GM21526 (cell line): ENCODE measurements around the gene DOCK8.
"Not testable (repeated sequence)": the region's sequence is repeated elsewhere in the genome, so short reads cannot be mapped to it uniquely, and the experiment has no call there.

ENCODE experiments used
- ATAC-seq: cut with Tn5 transposase; IDR thresholded peaks from one replicate; pipeline ENCODE4 v1.9.1; 2021; ENCODE audit warnings: moderate library complexity; ENCODE audit not compliant: unreplicated experiment, low FRiP score

Gene DOCK8

DNA sequence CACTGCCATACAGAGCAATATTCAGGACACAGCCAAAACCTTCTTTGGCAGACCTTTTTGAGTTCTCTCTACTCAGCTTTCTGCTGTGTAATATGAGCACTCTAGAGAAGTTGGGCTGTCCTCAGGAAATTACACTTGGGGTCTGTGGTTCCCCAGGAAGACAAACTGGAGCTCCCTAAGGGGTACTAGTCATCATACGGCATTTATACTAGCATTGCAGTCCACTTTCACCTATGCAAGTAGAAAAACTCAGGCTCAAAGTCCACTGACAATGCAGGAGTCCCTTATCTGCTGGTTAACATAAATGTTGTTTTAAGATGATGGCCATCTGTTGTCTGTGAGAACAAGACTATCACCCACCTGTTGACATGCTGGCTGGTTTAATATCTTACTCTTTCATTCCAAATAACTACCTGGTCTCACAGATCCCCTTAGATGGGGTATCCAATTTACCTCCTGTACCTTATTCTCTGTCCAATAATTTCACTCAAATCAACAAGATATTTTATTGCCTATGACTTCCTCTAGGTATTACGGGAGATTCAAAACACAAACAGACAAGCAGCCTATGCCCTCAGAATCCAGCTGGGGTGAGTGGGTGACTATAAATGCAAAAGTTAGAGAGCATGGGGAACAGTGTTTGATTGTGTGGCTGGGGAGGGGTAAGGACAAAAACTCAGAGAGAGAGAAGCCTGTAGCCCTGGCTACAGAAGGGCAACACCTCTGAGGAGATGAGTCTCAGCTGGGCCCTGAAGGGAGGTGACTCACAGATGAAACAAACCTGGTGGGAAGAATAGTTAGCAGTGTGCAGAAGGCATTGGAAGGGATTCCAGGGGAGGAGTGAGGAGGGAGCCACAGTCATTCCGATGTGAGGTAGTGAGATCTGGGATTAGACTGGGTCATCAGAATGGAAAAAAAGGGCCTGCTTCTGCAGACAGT is 10.2 kb downstream of the DOCK8 start:
- ATAC-seq = no peak

- no peak for ATAC-seq
Measured at GRCh38 chr9:227860-228259, 13.2 kb downstream of the DOCK8 start.

- ATAC-seq = no peak
Measured at GRCh38 chr9:228929-229695, 14.4 kb downstream of the DOCK8 start.

GRCh38 chr9:231625-232024 is 17.0 kb downstream of the DOCK8 start:
- not testable (repeated sequence) for ATAC-seq

DNA sequence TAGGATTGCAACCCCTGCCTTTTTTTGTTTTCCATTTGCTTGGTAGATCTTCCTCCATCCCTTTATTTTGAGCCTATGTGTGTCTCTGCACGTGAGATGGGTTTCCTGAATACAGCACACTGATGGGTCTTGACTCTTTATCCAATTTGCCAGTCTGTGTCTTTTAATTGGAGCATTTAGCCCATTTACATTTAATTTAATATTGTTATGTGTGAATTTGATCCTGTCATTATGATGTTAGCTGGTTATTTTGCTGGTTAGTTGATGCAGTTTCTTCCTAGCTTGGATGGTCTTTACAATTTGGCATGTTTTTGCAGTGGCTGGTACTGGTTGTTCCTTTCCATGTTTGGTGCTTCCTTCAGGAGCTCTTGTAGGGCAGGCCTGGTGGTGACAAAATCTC is 19.0 kb downstream of the DOCK8 start:
- not testable (repeated sequence) for ATAC-seq

DNA sequence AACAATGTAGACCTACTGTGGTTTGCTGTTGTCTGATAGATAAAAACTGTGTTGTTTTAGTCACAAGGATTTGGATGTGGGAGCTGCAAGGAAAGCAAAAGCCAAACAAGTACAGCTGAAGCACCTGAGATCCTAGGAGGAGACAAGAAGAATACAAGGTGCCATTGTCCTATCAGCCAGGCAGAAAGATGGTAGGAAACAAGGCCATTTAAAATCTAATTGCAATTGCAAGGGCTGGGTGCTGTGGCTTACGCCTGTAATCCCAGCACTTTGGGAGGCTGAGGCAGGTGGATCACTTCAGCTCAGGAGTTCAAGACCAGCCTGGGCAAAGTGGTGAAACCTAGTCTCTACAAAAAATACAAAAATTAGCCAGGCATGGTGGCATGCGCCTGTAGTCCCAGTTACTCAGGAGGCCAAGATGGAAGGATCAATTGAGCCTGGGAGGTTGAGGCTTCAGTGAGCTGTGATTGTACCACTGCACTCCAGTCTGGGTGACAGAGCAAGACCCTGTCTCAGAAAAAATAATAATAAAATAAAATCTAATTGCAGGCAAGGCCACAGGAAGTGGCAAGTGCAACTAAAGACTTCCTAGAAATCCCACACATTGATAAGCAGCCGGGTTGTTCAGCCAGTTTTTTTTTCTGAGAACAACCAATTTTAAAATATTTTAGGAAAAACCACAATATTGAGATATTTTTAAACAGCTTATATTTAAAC is 22.6 kb downstream of the DOCK8 start:
- no peak for ATAC-seq

DNA sequence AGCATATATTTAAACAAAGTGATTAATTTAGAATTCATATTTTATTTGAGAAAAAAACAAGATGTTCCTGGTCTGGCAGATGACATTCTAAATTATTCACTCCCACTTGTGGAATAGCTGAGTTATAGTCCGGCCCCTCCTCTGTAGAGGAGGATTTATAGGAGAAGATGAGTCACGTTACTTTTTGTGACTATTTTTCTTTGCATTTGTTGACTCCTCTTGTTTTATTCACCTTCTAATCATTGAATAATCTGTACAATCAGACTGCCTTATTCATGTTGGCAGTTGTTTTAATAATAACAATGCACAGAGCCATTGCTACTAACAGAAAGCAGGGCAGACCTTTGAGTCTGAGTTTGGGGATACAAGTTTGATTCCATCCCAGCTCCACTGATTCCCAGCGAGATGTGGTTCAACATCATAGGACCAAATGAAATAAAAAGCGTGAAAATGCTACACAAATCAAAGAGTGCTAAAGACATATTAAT is 23.2 kb downstream of the DOCK8 start:
- no peak for ATAC-seq

- no peak for ATAC-seq
Measured at GRCh38 chr9:242461-243080, 27.9 kb downstream of the DOCK8 start.

DNA sequence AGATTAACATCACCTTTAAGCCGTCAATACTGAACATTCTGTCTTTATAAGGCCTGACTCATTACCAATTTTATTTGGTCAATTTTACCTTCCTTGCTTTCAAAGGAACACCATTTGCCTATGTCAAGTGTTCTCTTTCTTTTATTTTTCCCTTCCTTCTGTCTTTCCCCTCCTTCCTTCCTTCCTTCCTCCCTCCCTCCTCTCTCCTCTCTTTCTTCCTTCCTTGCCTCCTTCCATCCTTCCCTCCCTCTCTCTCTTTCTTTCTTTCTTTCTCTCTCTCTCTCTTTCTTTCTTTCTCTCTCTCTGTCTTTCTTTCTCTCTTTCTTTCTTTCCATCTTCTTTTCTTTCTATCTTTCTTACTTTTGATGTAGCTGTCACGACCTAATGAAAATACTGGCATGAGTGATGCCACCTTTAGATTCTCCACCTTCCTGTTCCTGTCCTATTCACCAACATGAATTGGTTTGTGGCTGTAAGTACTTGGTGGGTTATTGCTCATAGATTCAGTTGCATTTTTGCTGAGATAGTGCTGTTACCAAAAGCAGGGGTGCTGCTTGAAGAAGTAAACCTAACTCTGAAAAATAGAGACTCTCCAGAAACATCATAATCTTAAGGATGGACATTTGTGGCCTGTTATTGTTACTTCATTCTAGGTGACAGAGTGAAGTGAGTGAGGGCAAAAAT is 33.8 kb downstream of the DOCK8 start:
- ATAC-seq = no peak

GRCh38 chr9:249025-249424 is 34.4 kb downstream of the DOCK8 start:
- ATAC-seq = no peak

DNA sequence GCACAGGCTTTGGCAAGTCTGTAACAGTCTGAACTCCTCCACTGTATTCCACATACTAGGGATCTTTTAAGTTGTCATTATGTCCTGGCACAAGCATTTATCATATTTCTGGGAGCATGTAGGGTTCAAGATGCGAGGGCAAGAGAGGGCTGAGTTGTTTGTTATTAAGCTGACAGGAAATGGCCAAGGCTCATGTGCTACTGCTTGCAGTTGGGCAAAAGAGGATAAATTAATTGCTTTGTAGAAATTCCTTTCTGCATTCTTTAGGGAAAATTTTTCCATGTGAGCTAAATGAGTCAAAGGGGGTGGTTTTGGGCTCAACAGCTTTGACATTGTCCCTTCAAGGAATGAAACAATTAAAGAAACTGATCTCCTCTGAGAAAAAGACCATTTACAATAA is 35.4 kb downstream of the DOCK8 start:
- ATAC-seq = no peak

GRCh38 chr9:250625-251024 is 36.0 kb downstream of the DOCK8 start:
- ATAC-seq = no peak

GRCh38 chr9:251398-251797 is 36.7 kb downstream of the DOCK8 start:
- ATAC-seq = no peak

- no peak for ATAC-seq
Measured at GRCh38 chr9:253539-253938, 38.9 kb downstream of the DOCK8 start.

- no peak for ATAC-seq
Measured at GRCh38 chr9:254516-254915, 39.9 kb downstream of the DOCK8 start.

- ATAC-seq = no peak
Measured at GRCh38 chr9:257957-258356, 43.3 kb downstream of the DOCK8 start.

DNA sequence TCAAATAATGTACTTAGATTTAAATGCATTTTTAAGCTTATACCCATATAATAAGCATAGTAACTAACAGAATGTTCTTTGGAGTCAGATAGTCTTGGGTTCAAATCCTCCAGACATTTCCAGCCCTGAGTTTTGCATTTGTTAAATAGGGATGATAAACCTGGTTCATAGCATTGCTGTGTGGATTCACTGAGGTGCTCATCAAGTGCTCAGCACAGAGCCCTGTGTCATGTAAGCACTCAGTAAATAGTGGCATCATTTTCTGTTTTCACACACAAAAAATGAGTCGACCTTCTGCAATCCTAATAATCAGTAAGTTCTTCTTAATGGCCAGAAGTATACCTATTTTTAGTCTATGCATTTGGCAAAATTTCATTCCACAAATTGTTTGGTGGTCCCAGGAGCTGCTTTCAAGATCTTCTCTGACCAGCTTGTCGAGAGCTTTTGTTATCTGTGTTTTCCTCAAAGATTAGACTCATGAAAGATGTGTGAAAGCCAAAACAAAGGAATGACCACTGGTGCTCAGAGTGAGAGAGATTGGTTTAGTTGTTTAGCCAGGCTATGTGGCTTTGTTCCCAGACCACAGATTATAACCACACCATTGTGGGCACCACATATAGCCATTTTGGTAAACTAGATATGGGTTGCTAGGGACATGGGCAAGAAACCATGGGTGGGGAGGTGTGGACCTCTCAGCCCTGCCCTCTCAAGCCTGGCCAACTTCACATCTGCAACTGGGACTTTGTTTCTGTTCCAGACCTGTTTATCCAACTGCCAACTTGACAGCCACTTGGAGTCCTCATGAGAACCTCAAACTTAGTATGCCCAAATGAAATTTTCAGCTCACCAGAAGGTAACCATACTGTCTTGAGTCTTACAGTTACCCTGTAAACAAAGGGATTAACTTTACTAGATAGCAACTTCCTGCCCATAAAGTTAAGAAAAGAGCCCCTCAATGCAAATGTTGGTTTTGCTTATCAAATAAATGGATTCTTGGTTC is 45.0 kb downstream of the DOCK8 start:
- no peak for ATAC-seq

GRCh38 chr9:264231-264630 is 49.6 kb downstream of the DOCK8 start:
- no peak for ATAC-seq
